NT2/D1 (cell line): ENCODE results near the gene ZDHHC19.

Experiments
- SUZ12 ChIP-seq: IDR thresholded peaks from 2 replicates; pipeline ENCODE4 v1.6.1; 2011; ENCODE audit not compliant: insufficient read length, insufficient read depth; ENCODE audit errors: extremely low read depth
- YY1 ChIP-seq: IDR thresholded peaks from 2 replicates; pipeline ENCODE4 v1.6.1; 2011; ENCODE audit not compliant: insufficient read length, insufficient read depth
- ZNF274 ChIP-seq: IDR thresholded peaks from 2 replicates; pipeline ENCODE4 v1.6.1; 2011; ENCODE audit warnings: mild to moderate bottlenecking, low read depth, low read length

DNA sequence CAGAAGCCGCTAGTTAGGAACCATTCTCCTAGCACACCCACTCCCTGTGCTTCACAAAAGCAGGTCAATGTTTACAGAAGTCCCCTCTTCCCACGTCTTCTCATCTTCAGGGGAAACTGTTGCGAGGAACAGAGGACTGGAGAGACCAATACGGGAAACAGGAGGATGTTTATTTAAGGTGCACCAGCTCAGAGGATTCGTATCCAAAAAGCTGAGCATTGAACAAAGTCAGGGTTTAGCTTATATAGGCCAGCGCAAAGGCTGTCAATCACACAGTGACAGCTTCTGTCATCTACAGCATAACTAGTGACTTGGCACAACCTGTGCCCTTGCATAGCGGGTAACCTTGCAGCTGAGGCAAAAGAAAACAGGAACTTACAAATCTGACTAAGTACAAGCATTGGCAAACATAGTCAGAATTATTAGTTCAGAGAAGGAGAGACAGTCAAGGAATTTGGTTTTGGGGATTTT, 61.3 kb downstream of the ZDHHC19 start:
- no peak for TF ChIP-seq ZNF274
- no peak for TF ChIP-seq SUZ12
- TF ChIP-seq YY1, result no peak
